Measurements from ENCODE around the gene HSPB1.
A peak's percentile ranks its signal among the peaks of the same experiment; 100 is the strongest.

- peak; percentile 98 to 100 (median 99) for TF ChIP-seq CTCF (IDR thresholded peaks at IDR 0.05)
- TF ChIP-seq POLR2A (IDR thresholded peaks at IDR 0.05), result no peak
Observed at GRCh38 chr7:76314042-76314721, 11.7 kb downstream of the HSPB1 start.
